Osteoblast (primary cell): ENCODE data around the gene TBC1D23. TPM values are rescaled to one million over a fixed set of nuclear protein-coding genes. Genes with fewer than 3 reads are reported as not detected.
"Not testable (repeated sequence)": the region's sequence is repeated elsewhere in the genome, so short reads cannot be mapped to it uniquely, and the experiment has no call there.

Source experiments
- DNase-seq: peaks from one replicate; pipeline ENCODE4 v3.0.0; 2011; ENCODE audit warnings: low spot score, mixed read lengths; ENCODE audit not compliant: insufficient read length; ENCODE audit errors: missing footprints
- H2AFZ ChIP-seq: 2 replicates; pipeline ENCODE4 v1.6.0; 2011; ENCODE audit warnings: mild to moderate bottlenecking, low read length
- H3K27ac ChIP-seq: 2 replicates; pipeline ENCODE4 v1.5.1; 2011; ENCODE audit warnings: mild to moderate bottlenecking, low read depth, low read length, moderate library complexity
- H3K27me3 ChIP-seq: 2 replicates; pipeline ENCODE4 v1.6.0; 2012; ENCODE audit warnings: mild to moderate bottlenecking, control low read depth, inconsistent platforms, low read length, moderate library complexity; ENCODE audit not compliant: insufficient read depth
- H3K36me3 ChIP-seq: 2 replicates; pipeline ENCODE4 v1.5.1; 2011; ENCODE audit warnings: mild to moderate bottlenecking, low read length, control low read depth, moderate library complexity; ENCODE audit not compliant: insufficient read depth
- H3K4me1 ChIP-seq: 2 replicates; pipeline ENCODE4 v1.5.1; 2011; ENCODE audit warnings: mild to moderate bottlenecking, low read length, control low read depth, moderate library complexity; ENCODE audit not compliant: insufficient read depth
- H3K4me2 ChIP-seq: 2 replicates; pipeline ENCODE4 v1.6.0; 2011; ENCODE audit warnings: mild to moderate bottlenecking, low read length; ENCODE audit not compliant: insufficient read depth
- H3K4me3 ChIP-seq: fragments of 200-600 bp; sonication (generic); 3 replicates; pipeline ENCODE4 v1.5.1; 2012; ENCODE audit warnings: mild to moderate bottlenecking, low read length, inconsistent platforms; ENCODE audit not compliant: insufficient read depth
- H3K79me2 ChIP-seq: 2 replicates; pipeline ENCODE4 v1.6.0; 2012; ENCODE audit warnings: mild to moderate bottlenecking, low read length, control low read depth, inconsistent platforms; ENCODE audit not compliant: insufficient read depth
- H3K9me3 ChIP-seq: 2 replicates; pipeline ENCODE4 v1.5.1; 2011; ENCODE audit warnings: low read depth, low read length, control low read depth
- H4K20me1 ChIP-seq: 2 replicates; pipeline ENCODE4 v1.6.0; 2012; ENCODE audit warnings: mild to moderate bottlenecking, low read length, control low read depth; ENCODE audit not compliant: insufficient read depth
- total RNA-seq: library from RNA; depleted of rRNA; stranded (reverse); fragments of >200 nt; gene quantifications from 2 replicates; pipeline ENCODE4 v1.2.3, GENCODE V29; 2012
- TF ChIP-seq, protein P1 (sequence below): IDR thresholded peaks from 2 replicates; pipeline ENCODE4 v1.5.1; 2011; ENCODE audit warnings: mild to moderate bottlenecking, low read depth, low read length, moderate library complexity; ENCODE audit errors: extremely low read depth

The TBC1D23 gene
- total RNA-seq, 1 donor = 64.4 TPM

DNA sequence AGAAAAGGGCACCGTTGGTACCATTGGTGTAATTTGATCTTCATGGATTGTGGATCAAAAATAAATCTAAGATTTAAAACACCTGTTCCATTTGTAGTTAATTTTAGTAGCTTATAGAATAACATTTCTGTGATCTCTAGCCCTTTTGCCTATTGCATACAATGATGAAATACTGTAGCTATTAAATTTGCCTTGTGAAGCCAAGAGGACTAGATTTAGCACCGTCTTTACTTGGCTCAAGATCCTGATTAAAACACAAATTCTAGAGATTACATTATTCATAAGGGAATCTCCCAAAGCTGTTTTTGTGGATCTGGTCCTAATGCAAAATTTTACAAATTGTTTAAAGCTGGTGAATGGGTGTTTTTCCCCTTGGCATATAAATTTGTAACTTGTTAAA, 8.2 kb downstream of the TBC1D23 start:
- H4K20me1 ChIP-seq = peaks cover 13% of the 10 kb centered on the region
- H3K9me3 ChIP-seq = no peaks in the 10 kb centered on the region
- peaks cover 60% of the 10 kb centered on the region for H3K4me1 ChIP-seq
- peak overlapping the region; percentile 71 for H3K27ac ChIP-seq
- H3K36me3 ChIP-seq = no peaks in the 10 kb centered on the region
- H3K79me2 ChIP-seq = peaks cover 83% of the 10 kb centered on the region
- DNase-seq = no peak
- H2AFZ ChIP-seq = no peak overlapping the region
- TF ChIP-seq, protein P1, sequence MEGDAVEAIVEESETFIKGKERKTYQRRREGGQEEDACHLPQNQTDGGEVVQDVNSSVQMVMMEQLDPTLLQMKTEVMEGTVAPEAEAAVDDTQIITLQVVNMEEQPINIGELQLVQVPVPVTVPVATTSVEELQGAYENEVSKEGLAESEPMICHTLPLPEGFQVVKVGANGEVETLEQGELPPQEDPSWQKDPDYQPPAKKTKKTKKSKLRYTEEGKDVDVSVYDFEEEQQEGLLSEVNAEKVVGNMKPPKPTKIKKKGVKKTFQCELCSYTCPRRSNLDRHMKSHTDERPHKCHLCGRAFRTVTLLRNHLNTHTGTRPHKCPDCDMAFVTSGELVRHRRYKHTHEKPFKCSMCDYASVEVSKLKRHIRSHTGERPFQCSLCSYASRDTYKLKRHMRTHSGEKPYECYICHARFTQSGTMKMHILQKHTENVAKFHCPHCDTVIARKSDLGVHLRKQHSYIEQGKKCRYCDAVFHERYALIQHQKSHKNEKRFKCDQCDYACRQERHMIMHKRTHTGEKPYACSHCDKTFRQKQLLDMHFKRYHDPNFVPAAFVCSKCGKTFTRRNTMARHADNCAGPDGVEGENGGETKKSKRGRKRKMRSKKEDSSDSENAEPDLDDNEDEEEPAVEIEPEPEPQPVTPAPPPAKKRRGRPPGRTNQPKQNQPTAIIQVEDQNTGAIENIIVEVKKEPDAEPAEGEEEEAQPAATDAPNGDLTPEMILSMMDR = no peak
- peak overlapping the region; percentile 16 for H3K4me3 ChIP-seq
- H3K27me3 ChIP-seq = no peaks in the 10 kb centered on the region
- H3K4me2 ChIP-seq = peak overlapping the region; percentile 68

DNA sequence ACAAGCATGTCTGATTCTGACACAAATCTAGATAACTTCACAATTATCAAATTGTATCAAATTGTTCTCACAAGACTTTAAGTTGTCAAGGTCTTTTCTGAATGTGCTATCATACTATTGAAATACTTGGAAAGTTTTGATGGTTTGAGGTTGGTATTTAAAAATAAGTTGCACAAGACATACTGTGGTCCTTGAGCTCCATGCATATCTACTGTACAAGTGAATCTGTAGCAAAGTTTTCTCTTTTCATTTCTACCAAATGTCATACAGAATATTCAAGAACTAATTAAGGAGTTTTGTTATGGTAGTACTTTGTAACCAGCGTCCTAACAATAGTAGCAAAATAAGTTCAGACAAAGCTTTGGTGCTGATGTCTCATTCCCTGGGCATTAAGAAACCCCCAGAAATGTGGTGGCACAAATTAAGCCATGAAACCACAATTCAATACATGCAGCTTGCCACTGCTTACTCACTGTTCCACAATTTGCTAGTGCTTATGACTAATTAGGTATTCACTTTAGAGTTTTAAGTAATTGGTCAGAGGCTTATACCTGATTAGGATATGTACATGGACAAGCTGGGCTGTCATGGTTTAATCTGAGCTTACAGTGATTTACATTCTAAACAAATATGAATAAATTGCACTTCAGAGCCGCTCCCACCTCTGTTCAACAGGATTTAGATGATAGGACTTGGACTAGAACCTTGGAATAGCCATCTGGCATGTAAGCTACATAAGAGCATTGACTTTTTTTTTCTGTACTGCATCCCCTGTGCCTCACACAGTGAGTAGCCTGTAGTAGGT, 8.8 kb downstream of the TBC1D23 start:
- H3K4me3 ChIP-seq = peak overlapping the region; percentile 16
- peak overlapping the region; percentile 68 for H3K4me2 ChIP-seq
- peaks cover 83% of the 10 kb centered on the region for H3K79me2 ChIP-seq
- peaks cover 54% of the 10 kb centered on the region for H3K4me1 ChIP-seq
- DNase-seq = peak; percentile 32
- H3K27ac ChIP-seq = peak overlapping the region; percentile 71
- H4K20me1 ChIP-seq = peaks cover 17% of the 10 kb centered on the region
- H3K9me3 ChIP-seq = no peaks in the 10 kb centered on the region
- H2AFZ ChIP-seq = no peak overlapping the region
- no peaks in the 10 kb centered on the region for H3K27me3 ChIP-seq
- TF ChIP-seq, protein P1 = no peak
- no peaks in the 10 kb centered on the region for H3K36me3 ChIP-seq

GRCh38 chr3:100270215-100270583, 9.4 kb downstream of the TBC1D23 start:
- H2AFZ ChIP-seq = no peak overlapping the region
- peak overlapping the region; percentile 10 for H3K4me3 ChIP-seq
- DNase-seq = no peak
- H4K20me1 ChIP-seq = peaks cover 20% of the 10 kb centered on the region
- H3K4me2 ChIP-seq = peak overlapping the region; percentile 68
- no peaks in the 10 kb centered on the region for H3K27me3 ChIP-seq
- peak overlapping the region; percentile 71 for H3K27ac ChIP-seq
- H3K9me3 ChIP-seq = no peaks in the 10 kb centered on the region
- H3K79me2 ChIP-seq = peaks cover 83% of the 10 kb centered on the region
- TF ChIP-seq, protein P1 = no peak
- no peaks in the 10 kb centered on the region for H3K36me3 ChIP-seq
- peaks cover 48% of the 10 kb centered on the region for H3K4me1 ChIP-seq

DNA sequence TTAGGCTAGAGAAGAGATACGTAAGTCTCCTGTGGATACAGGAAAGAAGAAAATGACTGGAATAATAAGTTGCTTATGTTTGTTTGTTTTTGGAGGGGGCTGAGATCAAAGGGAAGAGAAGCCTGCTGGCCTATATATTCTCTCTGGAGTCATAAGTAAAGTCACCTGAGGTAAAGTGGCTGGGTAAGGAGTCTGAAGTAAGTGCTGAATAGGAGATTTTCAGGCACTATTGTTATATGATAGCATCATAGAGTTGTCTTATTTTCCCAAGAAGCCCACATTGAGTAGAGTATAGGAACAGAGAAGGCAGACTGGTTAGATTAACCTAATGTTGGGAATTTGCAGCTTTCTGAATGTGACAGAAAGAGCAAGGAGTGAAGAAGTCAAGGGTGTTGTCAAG, 10.7 kb downstream of the TBC1D23 start:
- Histone ChIP-seq H3K27me3 (no peaks in the 10 kb centered on the region), H3K27ac (no peak overlapping the region), H3K4me2 (no peak overlapping the region), H3K9me3 (no peaks in the 10 kb centered on the region), H2AFZ (no peak overlapping the region), H3K4me1 (peaks cover 45% of the 10 kb centered on the region), H3K79me2 (peaks cover 81% of the 10 kb centered on the region), H4K20me1 (peaks cover 27% of the 10 kb centered on the region), H3K36me3 (no peaks in the 10 kb centered on the region), H3K4me3 (no peak overlapping the region)
- TF ChIP-seq, protein P1 = no peak
- DNase-seq = no peak

- H3K36me3 ChIP-seq, H3K4me2 ChIP-seq, H3K9me3 ChIP-seq, H3K27ac ChIP-seq, H2AFZ ChIP-seq, H3K4me3 ChIP-seq, DNase-seq, H3K27me3 ChIP-seq: not testable (repeated sequence)
- Histone ChIP-seq H4K20me1 (peaks cover 35% of the 10 kb centered on the region), H3K4me1 (peaks cover 38% of the 10 kb centered on the region), H3K79me2 (peaks cover 81% of the 10 kb centered on the region)
These were observed 12.2 kb downstream of the TBC1D23 start for GRCh38 chr3:100272797-100273611.
